Sciatic nerve (tissue), 1 donor: ENCODE results near the gene SETBP1. TPM values are rescaled to one million over a fixed set of nuclear protein-coding genes. Genes with fewer than 3 reads are reported as not detected.

Experiments used
- microRNA-seq: library from miRNA; unstranded; fragments of <30 nt; microRNA quantifications from one replicate; pipeline ENCODE4 v1.2.0, GENCODE V29; 2020
- total RNA-seq: library from RNA; stranded (reverse); fragmentation: NEBNext Ultra II Directional; extraction: Animal tissue kit (Norgen Biotek cat#: 25700); gene quantifications from one replicate; pipeline ENCODE4 v1.2.1, GENCODE V29; 2021
- donor health status: DM: no; HTN: no; CAD: no.

SETBP1 gene
- total RNA-seq, 1 donor from 2014 or later: 44.5 TPM

Small RNAs within 50 kb of the gene (microRNA-seq; reads per million reads assigned to microRNA genes)
- not detected for gene MIR4319
